H9 (cell line): ENCODE data around the gene MAP3K21. TPM values are rescaled to one million over a fixed set of nuclear protein-coding genes. Genes with fewer than 3 reads are reported as not detected.

Source experiments
- DNase-seq: peaks from one replicate; pipeline ENCODE4 v3.0.0-alpha.2; 2017
- H2AFZ ChIP-seq: one replicate; pipeline ENCODE4 v1.6.1; 2013; ENCODE audit warnings: mild to moderate bottlenecking, low read length, control low read depth, moderate library complexity
- H2AK5ac ChIP-seq: 2 replicates; pipeline ENCODE4 v1.6.1; 2013; ENCODE audit warnings: low read length, control low read depth, mixed read lengths; ENCODE audit not compliant: insufficient read length
- H2BK120ac ChIP-seq: one replicate; pipeline ENCODE4 v1.6.1; 2013; ENCODE audit warnings: low read depth, mild to moderate bottlenecking, low read length, control low read depth, inconsistent platforms; ENCODE audit not compliant: poor library complexity, severe bottlenecking
- H2BK12ac ChIP-seq: 2 replicates; pipeline ENCODE4 v1.6.1; 2013; ENCODE audit warnings: low read length, control low read depth, mixed read lengths, low read depth; ENCODE audit not compliant: insufficient read length
- H2BK15ac ChIP-seq: 2 replicates; pipeline ENCODE4 v1.6.1; 2013; ENCODE audit warnings: low read depth, low read length, control low read depth
- H2BK20ac ChIP-seq: one replicate; pipeline ENCODE4 v1.6.1; 2013; ENCODE audit warnings: low read depth, mild to moderate bottlenecking, low read length, control low read depth, inconsistent platforms; ENCODE audit not compliant: poor library complexity, severe bottlenecking
- H2BK5ac ChIP-seq: 2 replicates; pipeline ENCODE4 v1.6.1; 2013; ENCODE audit warnings: low read length, control low read depth, mixed read lengths; ENCODE audit not compliant: insufficient read length
- H3K14ac ChIP-seq: 2 replicates; pipeline ENCODE4 v1.6.1; 2013; ENCODE audit warnings: low read length, control low read depth; ENCODE audit not compliant: insufficient read depth
- H3K18ac ChIP-seq: 2 replicates; pipeline ENCODE4 v1.6.1; 2013; ENCODE audit warnings: low read depth, mild to moderate bottlenecking, mixed read lengths, low read length, control low read depth; ENCODE audit not compliant: insufficient read length
- H3K23ac ChIP-seq: 2 replicates; pipeline ENCODE4 v1.6.1; 2013; ENCODE audit warnings: low read length, control low read depth, mixed read lengths, low read depth; ENCODE audit not compliant: insufficient read length
- H3K23me2 ChIP-seq: 2 replicates; pipeline ENCODE4 v1.6.1; 2013; ENCODE audit warnings: low read depth, mild to moderate bottlenecking, mixed read lengths, low read length, control low read depth; ENCODE audit not compliant: insufficient read length, poor library complexity, severe bottlenecking
- H3K27ac ChIP-seq: 2 replicates; pipeline ENCODE4 v1.5.1; 2013; ENCODE audit warnings: low read length, control low read depth, mixed read lengths, low read depth; ENCODE audit not compliant: insufficient read length
- H3K27me3 ChIP-seq: 2 replicates; pipeline ENCODE4 v1.6.1; 2013; ENCODE audit warnings: low read length, control low read depth, inconsistent platforms; ENCODE audit not compliant: insufficient read depth
- H3K4ac ChIP-seq: 2 replicates; pipeline ENCODE4 v1.6.1; 2013; ENCODE audit warnings: low read depth, mild to moderate bottlenecking, control low read depth, inconsistent platforms, low read length, moderate library complexity
- H3K4me1 ChIP-seq: 2 replicates; pipeline ENCODE4 v1.6.1; 2013; ENCODE audit warnings: low read length, control low read depth, inconsistent platforms; ENCODE audit not compliant: insufficient read depth
- H3K4me2 ChIP-seq: 2 replicates; pipeline ENCODE4 v1.6.1; 2013; ENCODE audit warnings: low read length, control low read depth, mixed read lengths; ENCODE audit not compliant: insufficient read length, insufficient read depth
- H3K56ac ChIP-seq: 2 replicates; pipeline ENCODE4 v1.6.1; 2013; ENCODE audit warnings: low read depth, mild to moderate bottlenecking, mixed read lengths, low read length, control low read depth; ENCODE audit not compliant: insufficient read length
- H3K79me1 ChIP-seq: 2 replicates; pipeline ENCODE4 v1.6.1; 2013; ENCODE audit warnings: low read depth, mild to moderate bottlenecking, moderate library complexity, low read length, control low read depth, inconsistent platforms; ENCODE audit not compliant: insufficient read depth, poor library complexity, severe bottlenecking
- H3K79me2 ChIP-seq: 2 replicates; pipeline ENCODE4 v1.6.1; 2013; ENCODE audit warnings: low read length, control low read depth, inconsistent platforms; ENCODE audit not compliant: insufficient read depth
- H3K9ac ChIP-seq: 2 replicates; pipeline ENCODE4 v1.6.1; 2013; ENCODE audit warnings: low read length, control low read depth, mixed read lengths; ENCODE audit not compliant: insufficient read length; ENCODE audit errors: extremely low read depth
- H3K9me3 ChIP-seq: one replicate; pipeline ENCODE4 v1.6.1; 2013; ENCODE audit warnings: low read depth, low read length, inconsistent platforms; ENCODE audit not compliant: control insufficient read depth
- H3T11ph ChIP-seq: one replicate; pipeline ENCODE4 v1.6.1; 2013; ENCODE audit warnings: mild to moderate bottlenecking, low read length, control low read depth, inconsistent platforms
- H4K20me1 ChIP-seq: one replicate; pipeline ENCODE4 v1.6.1; 2013; ENCODE audit not compliant: control insufficient read depth, insufficient read length, insufficient read depth
- H4K5ac ChIP-seq: 2 replicates; pipeline ENCODE4 v1.6.1; 2013; ENCODE audit warnings: low read depth, mild to moderate bottlenecking, mixed read lengths, low read length, control low read depth; ENCODE audit not compliant: insufficient read length
- H4K8ac ChIP-seq: replicated peaks from 2 replicates; pipeline ENCODE4 v1.6.1; 2013; ENCODE audit warnings: low read length, control low read depth, mixed read lengths, low read depth; ENCODE audit not compliant: insufficient read length
- H4K91ac ChIP-seq: 2 replicates; pipeline ENCODE4 v1.6.1; 2013; ENCODE audit warnings: low read depth, mild to moderate bottlenecking, moderate library complexity, mixed read lengths, low read length, control low read depth; ENCODE audit not compliant: insufficient read length
- H3K27ac Mint-ChIP-seq, 3 experiments: 2 replicates in 2 of 3; 3 replicates in 1 of 3; pipeline ENCODE4 v1.8.0; 2020 to 2021; ENCODE audit warnings: mixed read lengths in 3 of 3, mild to moderate bottlenecking in 1 of 3, moderate library complexity in 1 of 3
- H3K27me3 Mint-ChIP-seq: 2 replicates; pipeline ENCODE4 v1.8.0; 2021; ENCODE audit warnings: low read depth, mild to moderate bottlenecking, moderate library complexity, mixed read lengths
- H3K36me3 Mint-ChIP-seq, 3 experiments: 2 replicates in 2 of 3; 3 replicates in 1 of 3; pipeline ENCODE4 v1.8.0; 2020 to 2021; ENCODE audit warnings: low read depth in 3 of 3, mixed read lengths in 3 of 3; ENCODE audit not compliant: insufficient read depth in 1 of 3
- H3K4me1 Mint-ChIP-seq, 2 experiments: 2 replicates each; pipeline ENCODE4 v1.8.0; 2020; ENCODE audit warnings: mixed read lengths in 2 of 2
- H3K4me3 Mint-ChIP-seq, 2 experiments: 2 replicates in 1 of 2; 3 replicates in 1 of 2; pipeline ENCODE4 v1.8.0; 2020 to 2021; ENCODE audit warnings: mild to moderate bottlenecking in 2 of 2, mixed read lengths in 2 of 2, moderate library complexity in 1 of 2
- H3K9me3 Mint-ChIP-seq, 2 experiments: 2 replicates in 1 of 2; 3 replicates in 1 of 2; pipeline ENCODE4 v1.8.0; 2020; ENCODE audit warnings: mild to moderate bottlenecking in 2 of 2, mixed read lengths in 2 of 2, moderate library complexity in 1 of 2
- WGBS: extraction: QIAGEN DNeasy Blood & Tissue Kit; methylation state at CpG from one replicate; pipeline ENCODE4 v1.1.7; 2013; ENCODE audit warnings: missing lambda C conversion rate, low lambda C conversion rate, mixed read lengths; ENCODE audit not compliant: insufficient read length; ENCODE audit errors: extremely low coverage; 5-methylcytosine and 5-hydroxymethylcytosine counted together
- total RNA-seq: library from RNA; stranded (reverse); gene quantifications from 2 replicates; pipeline ENCODE4 v1.2.1, GENCODE V29; 2021
- TF ChIP-seq, protein P1 (sequence below): fragments of 200-600 bp; sonication (generic); conservative IDR thresholded peaks from 3 replicates; pipeline ENCODE4 v1.8.0; 2021; ENCODE audit warnings: antibody characterized with exemption, mild to moderate bottlenecking

MAP3K21 gene
- total RNA-seq, 1 experiment from 2014 or later = 11.7 TPM

GRCh38 chr1:233359905-233360304 is 32.4 kb downstream of the MAP3K21 start:
- Histone ChIP-seq H3K4me1 (no peaks in the 10 kb centered on the region), H3K27ac (no peak overlapping the region), H2AFZ (no peak overlapping the region), H3K27me3 (no peaks in the 10 kb centered on the region), H2BK15ac (no peak overlapping the region), H3K79me2 (no peaks in the 10 kb centered on the region), H3K23ac (no peak overlapping the region), H2AK5ac (no peak overlapping the region), H3K18ac (no peak overlapping the region), H2BK120ac (no peak overlapping the region), H3K9ac (no peak overlapping the region), H3T11ph (no peak overlapping the region), H4K91ac (no peak overlapping the region), H3K79me1 (no peaks in the 10 kb centered on the region), H3K4ac (no peak overlapping the region), H2BK5ac (no peak overlapping the region), H4K20me1 (no peaks in the 10 kb centered on the region), H4K5ac (no peak overlapping the region), H3K23me2 (no peaks in the 10 kb centered on the region), H2BK20ac (no peak overlapping the region), H2BK12ac (no peak overlapping the region), H3K4me2 (no peak overlapping the region), H3K9me3 (no peaks in the 10 kb centered on the region), H3K14ac (no peak overlapping the region), H3K56ac (no peak overlapping the region), H4K8ac (no peak overlapping the region)
- H3K27ac Mint-ChIP-seq = no peak overlapping the region
- WGBS = no CpG with 5 or more reads among the region's 2 CpGs
- no peaks in the 10 kb centered on the region for H3K27me3 Mint-ChIP-seq
- no peaks in the 10 kb centered on the region for H3K9me3 Mint-ChIP-seq
- peaks cover 11 to 25% (median 15%) of the 10 kb centered on the region in 3 experiments; a peak in 6 of 7 replicates for H3K36me3 Mint-ChIP-seq
- TF ChIP-seq, protein P1, sequence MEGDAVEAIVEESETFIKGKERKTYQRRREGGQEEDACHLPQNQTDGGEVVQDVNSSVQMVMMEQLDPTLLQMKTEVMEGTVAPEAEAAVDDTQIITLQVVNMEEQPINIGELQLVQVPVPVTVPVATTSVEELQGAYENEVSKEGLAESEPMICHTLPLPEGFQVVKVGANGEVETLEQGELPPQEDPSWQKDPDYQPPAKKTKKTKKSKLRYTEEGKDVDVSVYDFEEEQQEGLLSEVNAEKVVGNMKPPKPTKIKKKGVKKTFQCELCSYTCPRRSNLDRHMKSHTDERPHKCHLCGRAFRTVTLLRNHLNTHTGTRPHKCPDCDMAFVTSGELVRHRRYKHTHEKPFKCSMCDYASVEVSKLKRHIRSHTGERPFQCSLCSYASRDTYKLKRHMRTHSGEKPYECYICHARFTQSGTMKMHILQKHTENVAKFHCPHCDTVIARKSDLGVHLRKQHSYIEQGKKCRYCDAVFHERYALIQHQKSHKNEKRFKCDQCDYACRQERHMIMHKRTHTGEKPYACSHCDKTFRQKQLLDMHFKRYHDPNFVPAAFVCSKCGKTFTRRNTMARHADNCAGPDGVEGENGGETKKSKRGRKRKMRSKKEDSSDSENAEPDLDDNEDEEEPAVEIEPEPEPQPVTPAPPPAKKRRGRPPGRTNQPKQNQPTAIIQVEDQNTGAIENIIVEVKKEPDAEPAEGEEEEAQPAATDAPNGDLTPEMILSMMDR = no peak
- peaks cover 10 to 11% of the 10 kb centered on the region in 2 experiments; a peak in 3 of 4 replicates for H3K4me1 Mint-ChIP-seq
- H3K4me3 Mint-ChIP-seq = no peak overlapping the region
- DNase-seq = no peak
